Stimulated activated CD8-positive, alpha-beta memory T cell treated with anti-CD3 and anti-CD28 coated beads, Interleukin-4, amount 100 ng/mL, for 4 hours (primary cell): ENCODE data around the gene CLIC5.
"Not testable (repeated sequence)": the region's sequence is repeated elsewhere in the genome, so short reads cannot be mapped to it uniquely, and the experiment has no call there.

Source experiments
- DNase-seq, 2 donors: peaks; one replicate each; pipeline ENCODE4 v3.0.0-alpha.2; 2020; ENCODE audit warnings: low read depth in 2 of 2, low spot score in 1 of 2

CLIC5 gene

GRCh38 chr6:45929421-45930361, 86.0 kb downstream of the CLIC5 start:
- DNase-seq: no peak

- DNase-seq: no peak
Measured at GRCh38 chr6:45928721-45929305, 86.8 kb downstream of the CLIC5 start.

GRCh38 chr6:45927421-45928320, 88.0 kb downstream of the CLIC5 start:
- DNase-seq: no peak

- not testable (repeated sequence) for DNase-seq
Measured at GRCh38 chr6:45926423-45926822, 89.2 kb downstream of the CLIC5 start.

GRCh38 chr6:45924763-45925342, 90.8 kb downstream of the CLIC5 start:
- DNase-seq: no peak

- no peak for DNase-seq
Measured at GRCh38 chr6:45923831-45924391, 91.7 kb downstream of the CLIC5 start.

GRCh38 chr6:45922728-45923351, 92.8 kb downstream of the CLIC5 start:
- DNase-seq: peak; percentile 10 to 23

- no peak for DNase-seq
Measured at GRCh38 chr6:45921691-45922281, 93.9 kb downstream of the CLIC5 start.

GRCh38 chr6:45920819-45921511, 94.7 kb downstream of the CLIC5 start:
- no peak for DNase-seq

GRCh38 chr6:45917439-45917838, 98.2 kb downstream of the CLIC5 start:
- no peak for DNase-seq

GRCh38 chr6:45916692-45917091, 99.0 kb downstream of the CLIC5 start:
- DNase-seq: no peak

- DNase-seq: no peak
Measured at GRCh38 chr6:45915780-45916468, 99.7 kb downstream of the CLIC5 start.

GRCh38 chr6:45911691-45912090, 104.0 kb downstream of the CLIC5 start:
- no peak for DNase-seq

- no peak for DNase-seq
Measured at GRCh38 chr6:45903959-45904358, 111.7 kb downstream of the CLIC5 start.

- DNase-seq: no peak
Measured at GRCh38 chr6:45902984-45903383, 112.7 kb downstream of the CLIC5 start.

GRCh38 chr6:45901767-45902650, 113.7 kb downstream of the CLIC5 start:
- no peak for DNase-seq

- DNase-seq: no peak
Measured at GRCh38 chr6:45900808-45901752, 114.6 kb downstream of the CLIC5 start.
